ENCODE measurements around the gene SAMD4B. TPM values are rescaled to one million over a fixed set of nuclear protein-coding genes. Genes with fewer than 3 reads are reported as not detected.
A peak's percentile ranks its signal among the peaks of the same experiment; 100 is the strongest.

The SAMD4B gene
- total RNA-seq, 1 donor from 2014 or later, result 119 TPM

GRCh38 chr19:39303373-39304184 lies 38.6 kb upstream of the SAMD4B start:
- Mint-ChIP-seq H3K36me3 (ENCODE audit: unreplicated experiment) (no peaks in the 10 kb centered on the region), H3K4me3 (ENCODE audit: unreplicated experiment) (no peak overlapping the region), H3K4me1 (ENCODE audit: low read depth, unreplicated experiment) (peaks cover 32% of the 10 kb centered on the region), H3K27me3 (ENCODE audit: unreplicated experiment) (peaks cover 13% of the 10 kb centered on the region), H3K27ac (ENCODE audit: unreplicated experiment) (peak overlapping the region; percentile 1), H3K9me3 (ENCODE audit: unreplicated experiment) (peaks cover 13% of the 10 kb centered on the region)
- no peak for TF ChIP-seq CTCF (IDR thresholded peaks at IDR 0.05; ENCODE audit: partially characterized antibody, unreplicated experiment)
- no peak for DNase-seq

GRCh38 chr19:39304185-39304513 lies 38.1 kb upstream of the SAMD4B start:
- DNase-seq, result no peak
- Mint-ChIP-seq H3K9me3 (ENCODE audit: unreplicated experiment) (peaks cover 17% of the 10 kb centered on the region), H3K4me3 (ENCODE audit: unreplicated experiment) (peak overlapping the region; percentile 27), H3K27me3 (ENCODE audit: unreplicated experiment) (peaks cover 17% of the 10 kb centered on the region), H3K4me1 (ENCODE audit: low read depth, unreplicated experiment) (peaks cover 35% of the 10 kb centered on the region), H3K36me3 (ENCODE audit: unreplicated experiment) (no peaks in the 10 kb centered on the region), H3K27ac (ENCODE audit: unreplicated experiment) (peak overlapping the region; percentile 1)
- TF ChIP-seq CTCF (IDR thresholded peaks at IDR 0.05; ENCODE audit: partially characterized antibody, unreplicated experiment), result no peak

- Mint-ChIP-seq H3K27me3 (ENCODE audit: unreplicated experiment) (peaks cover 17% of the 10 kb centered on the region), H3K36me3 (ENCODE audit: unreplicated experiment) (no peaks in the 10 kb centered on the region), H3K27ac (ENCODE audit: unreplicated experiment) (peak overlapping the region; percentile 62), H3K4me3 (ENCODE audit: unreplicated experiment) (peak overlapping the region; percentile 69), H3K9me3 (ENCODE audit: unreplicated experiment) (peaks cover 17% of the 10 kb centered on the region), H3K4me1 (ENCODE audit: low read depth, unreplicated experiment) (peaks cover 38% of the 10 kb centered on the region)
- no peak for DNase-seq
- TF ChIP-seq CTCF (IDR thresholded peaks at IDR 0.05; ENCODE audit: partially characterized antibody, unreplicated experiment), result no peak
Measured at GRCh38 chr19:39304701-39305571, 37.3 kb upstream of the SAMD4B start.

- Mint-ChIP-seq H3K27ac (ENCODE audit: unreplicated experiment) (peak overlapping the region; percentile 4), H3K27me3 (ENCODE audit: unreplicated experiment) (peaks cover 15% of the 10 kb centered on the region)
Measured at GRCh38 chr19:39306075-39306474, 36.1 kb upstream of the SAMD4B start.

More at GRCh38 chr19:39306075-39306474, 36.1 kb upstream of the SAMD4B start:
- Mint-ChIP-seq H3K4me1 (ENCODE audit: low read depth, unreplicated experiment) (peaks cover 47% of the 10 kb centered on the region), H3K36me3 (ENCODE audit: unreplicated experiment) (no peaks in the 10 kb centered on the region), H3K9me3 (ENCODE audit: unreplicated experiment) (peaks cover 15% of the 10 kb centered on the region), H3K4me3 (ENCODE audit: unreplicated experiment) (peak overlapping the region; percentile 93)
- no peak for TF ChIP-seq CTCF (IDR thresholded peaks at IDR 0.05; ENCODE audit: partially characterized antibody, unreplicated experiment)
- no peak for DNase-seq

All from glutamatergic neuron (in vitro differentiated cells).